Activated naive CD4-positive, alpha-beta T cell treated with Interleukin-2 at 50 U/mL for 16 hours (primary cell): ENCODE measurements around the gene FAHD1.
"Not testable (repeated sequence)": the region's sequence is repeated elsewhere in the genome, so short reads cannot be mapped to it uniquely, and the experiment has no call there.

Experiments used
- DNase-seq: peaks from one replicate; pipeline ENCODE4 v3.0.0-alpha.2; 2020

FAHD1 gene

DNA sequence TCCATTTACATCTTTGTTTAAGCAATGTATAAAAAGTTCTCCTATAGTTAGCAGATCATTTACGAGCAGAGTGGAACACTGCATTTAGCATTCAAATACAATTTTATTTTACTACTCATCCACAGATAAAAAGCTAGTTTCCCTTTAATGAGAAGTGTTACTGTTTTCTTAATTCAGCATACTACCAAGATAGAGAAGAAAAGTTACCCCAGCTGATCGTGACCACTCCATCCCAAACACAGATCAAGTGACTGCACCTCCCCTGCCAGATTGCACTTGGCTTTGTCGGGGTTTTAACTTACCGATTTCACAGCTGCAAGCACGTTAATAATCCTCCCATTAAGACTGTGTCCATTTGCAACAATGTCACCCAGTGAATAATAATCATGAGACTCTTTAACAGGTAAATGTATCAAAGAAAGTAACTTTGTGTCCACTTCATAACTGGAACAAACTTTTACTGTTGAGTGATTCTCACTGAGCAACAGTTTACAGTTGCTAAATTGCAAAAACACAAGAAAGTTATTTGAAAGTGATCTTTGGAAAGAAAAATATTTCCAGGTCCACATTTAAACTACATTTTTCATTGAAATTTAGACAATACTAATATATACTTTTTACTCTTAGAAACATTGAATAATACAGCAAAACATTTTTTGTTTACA, 30.6 kb downstream of the FAHD1 start:
- DNase-seq = no peak

DNA sequence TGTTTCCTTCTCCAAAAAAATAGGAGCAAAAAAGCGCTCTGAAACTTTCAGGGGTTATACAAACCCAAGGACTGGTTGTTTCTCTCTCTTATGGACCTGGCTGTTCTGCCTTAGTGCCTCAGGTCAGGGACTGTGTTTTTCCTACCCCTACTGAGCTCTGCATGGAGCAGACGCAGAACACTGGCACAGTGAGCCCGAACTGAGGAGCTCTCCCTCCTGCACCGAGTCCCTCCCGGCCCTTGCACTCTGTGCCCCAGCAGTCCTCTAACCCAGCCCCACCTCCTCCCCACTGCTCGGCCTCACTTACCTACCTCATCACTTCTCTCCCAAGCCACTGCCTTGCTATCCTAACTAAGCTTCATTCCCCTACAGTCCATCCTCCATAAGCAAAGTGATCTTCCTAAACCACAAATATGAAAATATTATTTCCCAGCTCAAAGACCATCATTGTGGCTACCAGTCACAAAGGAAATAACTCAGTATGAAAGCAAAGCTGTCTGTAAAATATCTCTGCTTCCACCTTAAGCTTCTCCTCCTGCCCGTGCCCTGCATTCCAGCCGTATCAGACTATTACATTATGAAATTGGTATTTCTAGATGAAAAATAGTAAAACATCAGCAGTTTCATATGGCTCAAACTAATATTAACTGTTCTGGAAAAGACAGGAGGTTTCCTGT, 31.3 kb downstream of the FAHD1 start:
- DNase-seq = no peak

DNA sequence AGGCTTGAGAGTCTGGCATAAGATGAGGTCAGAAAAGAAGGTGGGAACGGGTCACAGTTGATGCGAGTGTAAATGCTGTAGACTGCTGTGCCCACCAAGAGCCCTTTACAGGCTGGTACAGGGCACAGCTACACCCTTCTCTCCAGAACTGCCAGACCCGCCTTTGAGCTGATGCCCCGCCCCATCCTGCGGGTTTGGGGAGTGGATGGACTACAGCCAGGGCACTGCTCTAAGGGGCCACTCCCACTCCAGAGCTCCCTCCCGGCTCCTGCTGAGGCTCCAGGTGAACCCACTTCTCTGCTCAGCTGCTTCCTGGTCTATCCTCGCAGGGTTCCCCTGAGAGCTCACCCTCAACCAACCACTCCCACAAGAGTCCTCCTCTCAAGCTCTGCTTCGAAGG, 32.6 kb downstream of the FAHD1 start:
- no peak for DNase-seq

DNA sequence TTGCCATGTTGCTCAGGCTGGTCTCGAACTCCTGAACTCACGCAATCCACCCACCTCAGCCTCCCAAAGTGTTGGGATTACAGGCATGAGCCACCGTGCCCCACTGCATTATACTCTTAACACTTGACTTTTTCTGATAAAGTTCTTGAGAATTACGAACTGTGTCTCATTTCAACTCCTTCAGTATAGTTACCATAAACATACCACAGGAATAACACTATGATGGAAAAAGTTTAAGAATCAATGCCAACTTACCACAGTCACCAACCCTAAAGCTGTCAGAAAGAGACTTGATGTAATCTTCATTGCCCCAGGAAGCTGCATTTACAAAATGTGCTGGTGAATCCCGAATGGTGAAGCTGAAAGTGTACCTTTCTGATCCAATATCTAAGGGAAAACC, 34.7 kb downstream of the FAHD1 start:
- no peak for DNase-seq

DNA sequence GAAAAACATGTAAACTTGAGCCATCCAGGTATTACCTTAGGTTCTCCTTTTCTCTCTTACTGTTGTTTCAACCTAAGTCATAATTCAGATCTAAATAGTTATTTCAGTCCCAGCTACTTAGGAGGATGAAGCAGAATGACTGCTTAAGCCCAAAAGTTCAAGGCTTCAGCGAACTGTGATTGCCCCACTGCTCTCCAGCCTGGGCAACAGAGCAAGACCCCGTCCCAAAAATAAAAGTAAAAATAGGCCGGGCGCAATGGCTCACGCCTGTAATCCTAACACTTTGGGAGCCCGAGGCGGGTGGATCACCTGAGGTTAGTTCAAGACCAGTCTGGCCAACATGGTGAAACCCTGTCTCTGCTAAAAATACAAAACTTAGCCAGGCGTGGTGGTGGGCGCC, 35.4 kb downstream of the FAHD1 start:
- DNase-seq = no peak

DNA sequence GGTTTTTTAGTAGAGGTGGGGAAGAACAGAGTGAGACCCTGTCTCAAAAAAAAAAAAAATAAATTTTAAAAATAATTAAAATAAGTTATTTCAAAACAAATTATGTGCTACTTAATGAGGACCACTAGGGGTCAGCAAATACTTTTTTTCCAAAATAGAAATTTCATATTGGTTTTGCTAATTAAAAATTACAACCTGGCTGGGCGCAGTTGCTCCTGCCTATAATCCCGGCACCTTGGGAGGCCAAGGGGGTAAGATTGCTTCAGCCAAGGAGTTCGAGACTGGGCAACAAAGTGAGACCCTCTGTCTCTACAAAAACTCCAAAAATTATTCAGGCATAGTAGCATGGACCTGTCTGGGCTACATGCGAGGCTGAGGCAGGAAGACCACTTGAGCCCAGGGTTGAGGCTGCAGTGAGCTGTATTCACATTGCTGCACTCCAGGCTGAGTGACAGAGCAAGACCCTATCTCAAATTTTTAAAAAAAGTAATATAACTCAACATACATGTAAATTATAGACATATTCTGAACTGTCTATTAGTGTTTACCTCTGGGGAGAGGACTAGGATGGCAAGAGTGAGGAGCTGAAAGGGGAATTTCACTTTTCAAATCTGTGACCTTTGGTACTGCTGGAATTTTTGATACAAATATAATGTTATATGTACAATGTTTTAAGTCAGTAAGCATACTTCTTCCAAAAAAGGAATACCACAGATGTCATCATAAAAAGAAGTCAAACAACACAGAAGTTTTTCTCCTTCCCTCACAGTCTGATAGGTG, 36.9 kb downstream of the FAHD1 start:
- DNase-seq = no peak

DNA sequence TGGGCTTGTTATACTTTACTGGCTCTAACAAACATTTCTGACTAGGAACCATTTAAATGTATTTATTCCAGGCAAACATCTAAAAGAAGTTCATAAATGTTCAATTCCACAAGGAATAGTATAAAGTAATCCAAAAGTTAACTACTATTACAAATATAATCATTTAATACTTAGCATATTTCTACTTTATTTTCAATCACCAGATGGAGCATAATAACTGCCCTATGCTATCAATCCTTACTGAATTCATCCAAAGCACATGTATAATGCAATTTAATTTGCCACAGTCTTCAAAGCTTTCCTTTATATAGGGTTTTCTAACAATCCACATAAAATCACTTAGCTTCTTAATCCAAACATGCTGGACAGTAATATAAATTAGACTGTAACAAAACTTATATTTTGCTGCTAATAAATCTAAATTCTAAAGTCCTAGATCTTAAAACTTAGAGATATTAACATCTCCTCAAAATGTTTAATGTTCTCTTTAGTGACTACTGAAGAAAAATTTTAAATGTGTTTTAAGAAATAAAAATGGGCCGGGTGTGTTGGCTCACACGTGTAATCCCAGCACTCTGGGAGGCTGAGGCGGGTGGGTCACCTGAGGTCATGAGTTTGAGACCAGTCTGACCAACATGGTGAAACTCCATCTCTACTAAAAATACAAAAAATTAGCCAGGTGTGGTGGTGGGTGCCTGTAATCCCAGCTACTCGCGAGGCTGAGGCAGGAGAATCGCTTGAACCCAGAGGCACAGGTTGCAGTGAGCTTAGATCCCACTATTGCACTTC, 39.1 kb downstream of the FAHD1 start:
- DNase-seq = no peak

DNA sequence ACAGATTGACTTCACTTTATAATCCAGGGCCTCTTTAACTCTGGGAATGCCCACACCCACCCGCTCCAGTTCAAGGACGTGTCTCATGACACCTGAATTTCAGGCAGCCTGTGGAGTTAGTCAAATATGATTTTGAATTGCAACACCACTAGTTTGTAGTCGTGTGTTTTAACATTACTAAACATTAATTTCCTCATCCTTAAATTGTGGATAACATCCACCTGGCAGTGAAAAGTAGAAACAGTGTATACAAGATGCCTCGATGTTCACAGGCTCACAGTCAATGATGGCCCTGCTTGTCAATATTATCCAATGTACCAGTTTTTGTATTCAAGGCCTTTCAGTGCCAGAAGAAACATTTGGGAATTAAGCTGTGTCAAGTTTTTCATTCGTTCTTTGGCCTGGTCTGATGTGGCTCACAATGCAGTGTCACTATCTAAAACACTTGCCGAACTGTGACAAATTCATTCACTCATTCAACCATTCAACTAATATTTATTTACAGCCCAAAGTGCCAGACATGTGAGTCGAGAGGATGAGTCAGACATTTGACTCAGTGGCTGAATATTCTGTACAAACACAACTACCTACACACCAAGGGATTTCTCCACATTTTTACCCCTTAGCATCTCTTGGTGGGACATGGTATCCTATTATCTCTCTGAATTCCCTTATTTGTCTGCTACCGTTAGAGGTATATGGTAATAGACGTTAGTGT, 43.5 kb downstream of the FAHD1 start:
- DNase-seq = no peak

DNA sequence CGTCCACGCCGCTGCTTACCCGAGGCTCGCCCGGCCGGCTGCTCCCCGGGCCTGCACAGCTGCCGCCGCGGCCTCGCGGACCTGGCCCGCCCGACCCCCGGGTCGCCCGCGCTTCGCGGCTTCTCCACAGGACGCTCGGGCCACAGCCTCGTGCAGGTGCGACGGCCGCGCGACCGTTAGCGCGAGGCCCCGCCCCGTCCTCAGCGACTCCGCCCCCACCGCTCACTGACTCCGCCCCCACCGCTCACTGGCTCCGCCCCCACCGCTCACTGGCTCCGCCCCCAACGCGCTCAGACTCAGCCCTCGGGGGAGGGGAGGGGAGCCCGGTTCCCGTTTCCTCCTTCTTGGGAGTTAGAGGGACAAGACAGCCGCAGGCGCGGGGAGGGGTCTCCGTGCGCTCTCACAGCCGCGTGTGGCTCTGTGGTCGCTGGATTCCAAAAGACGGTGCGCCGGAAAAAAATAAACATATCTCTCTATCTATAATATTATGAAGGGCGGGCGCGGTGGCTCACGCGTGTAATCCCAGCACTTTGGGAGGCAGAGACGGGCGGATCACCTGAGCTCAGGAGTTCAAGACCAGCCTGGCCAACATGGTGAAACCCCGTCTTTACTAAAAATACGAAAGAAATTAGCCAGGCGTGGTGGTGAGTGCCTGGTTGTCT, 45.1 kb downstream of the FAHD1 start, which contains the start of gene MEIOB:
TSS of gene MEIOB (minus strand) at position 191 of the 662 bp plus-strand sequence. CDS start 3,989 bp downstream, outside the sequence.
- DNase-seq = peak; percentile 11

DNA sequence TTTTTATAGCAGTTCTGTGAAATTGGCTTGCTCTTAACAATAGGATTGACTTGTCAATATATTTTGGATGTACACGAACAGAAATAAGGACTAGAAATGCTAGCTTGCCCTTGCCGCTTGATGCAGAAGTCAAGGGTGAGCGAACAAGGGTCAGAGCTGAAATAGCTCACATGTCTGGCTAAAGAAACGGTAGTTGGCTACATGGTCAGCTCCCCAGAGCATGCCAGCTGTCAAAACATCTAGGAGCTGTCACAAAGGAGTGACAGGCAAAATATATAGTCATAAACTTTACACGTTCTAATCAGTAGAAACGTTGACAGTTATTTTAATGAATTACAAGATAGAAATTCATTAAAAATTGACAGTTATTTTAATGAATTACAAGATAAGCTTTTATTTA, 47.8 kb downstream of the FAHD1 start:
- no peak for DNase-seq

DNA sequence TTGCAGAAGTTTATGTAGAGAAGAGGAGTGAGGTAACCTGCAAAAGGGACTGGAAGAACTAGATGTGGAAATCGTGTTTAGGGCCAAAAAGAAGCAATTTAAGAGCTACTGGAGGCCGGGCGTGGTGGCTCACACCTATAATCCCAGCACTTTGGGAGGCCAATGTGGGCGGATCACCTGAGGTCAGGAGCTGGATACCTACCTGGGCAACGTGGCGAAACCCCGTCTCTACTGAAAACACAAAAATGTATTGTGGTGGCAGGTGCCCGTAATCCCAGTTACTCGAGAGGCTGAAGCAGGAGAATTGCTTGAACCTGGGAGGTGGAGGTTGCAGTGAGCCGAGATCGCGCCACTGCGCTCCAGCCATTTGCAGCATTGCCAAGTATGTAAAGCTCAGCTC, 49.1 kb downstream of the FAHD1 start:
- DNase-seq = not testable (repeated sequence)

DNA sequence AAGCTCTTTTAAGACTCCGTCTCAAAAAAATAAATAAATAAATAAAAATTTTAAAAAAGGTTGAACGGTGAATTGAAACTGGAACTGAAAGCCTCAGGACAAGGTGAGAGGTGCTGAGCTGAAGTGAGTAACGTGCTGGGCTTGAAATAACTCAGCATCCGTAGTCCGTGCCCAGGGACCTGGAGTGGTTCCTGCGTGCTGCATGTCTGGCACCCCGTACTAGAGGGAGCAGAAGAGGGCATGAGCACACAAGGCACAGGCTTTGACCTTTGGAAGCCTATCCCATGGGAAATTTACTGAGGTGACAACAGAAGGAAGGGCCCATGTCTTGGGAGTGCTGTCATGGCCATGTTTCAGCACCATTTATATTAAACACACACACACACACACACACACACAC, 49.5 kb downstream of the FAHD1 start:
- DNase-seq = no peak

DNA sequence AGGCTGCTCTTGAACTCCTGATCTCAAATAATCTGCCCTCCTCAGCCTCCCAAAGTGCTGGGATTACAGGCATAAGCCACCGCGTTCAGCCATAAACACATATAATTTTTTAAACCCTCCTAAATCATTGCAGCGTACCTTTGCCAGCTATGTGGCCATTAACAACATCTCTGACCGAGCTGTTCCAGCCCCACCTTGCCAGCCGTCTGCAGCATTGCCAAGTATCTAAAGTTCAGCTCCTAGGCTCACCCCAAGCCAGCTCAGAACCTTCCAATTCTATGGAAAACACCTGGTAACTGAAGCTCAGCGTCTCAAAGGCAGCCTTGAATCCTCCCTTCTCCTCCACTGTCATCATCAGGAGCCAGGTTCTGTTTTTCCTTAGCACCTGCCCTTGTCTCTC, 50.1 kb downstream of the FAHD1 start:
- DNase-seq = no peak

DNA sequence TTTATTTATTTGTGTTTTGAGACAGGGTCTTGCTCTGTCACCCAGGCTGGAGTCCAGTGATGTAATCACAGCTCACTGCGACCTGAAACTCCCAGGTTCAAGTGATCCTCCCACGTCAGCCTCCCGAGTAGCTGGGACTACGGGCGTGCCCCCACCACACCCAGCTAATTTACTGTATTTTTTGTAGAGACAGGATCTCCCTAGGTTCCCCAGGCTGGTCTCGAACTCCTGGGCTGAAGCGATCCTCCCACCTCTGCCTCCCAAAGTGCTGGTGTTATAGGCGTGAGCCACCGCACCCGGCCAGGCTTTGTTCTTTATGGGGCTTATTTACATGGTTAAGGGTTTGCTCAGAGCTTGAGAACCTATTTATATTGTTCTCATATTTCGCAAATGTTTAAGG, 50.8 kb downstream of the FAHD1 start:
- DNase-seq = no peak

DNA sequence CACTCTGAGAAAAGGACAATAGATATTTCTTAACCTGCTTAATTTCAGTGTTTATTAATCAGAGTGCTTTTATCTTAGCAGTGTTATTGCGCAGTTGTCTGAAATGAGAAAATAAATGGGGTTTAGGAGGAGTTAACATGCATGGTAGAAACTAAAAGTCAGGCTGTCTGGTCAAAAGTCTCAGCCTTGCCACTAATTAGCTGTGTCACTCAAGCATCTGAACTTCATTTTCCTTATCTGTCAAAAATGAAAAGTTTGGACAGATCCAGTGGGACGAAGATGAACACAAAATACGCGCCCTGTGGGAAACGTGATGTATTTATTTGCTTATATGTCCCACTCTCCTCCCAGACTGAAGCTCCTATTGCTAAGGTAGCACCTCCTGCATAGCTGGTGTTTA, 51.2 kb downstream of the FAHD1 start:
- no peak for DNase-seq
